ENCODE measurements around the gene B4GALNT1. TPM values are rescaled to one million over a fixed set of nuclear protein-coding genes. Genes with fewer than 3 reads are reported as not detected.

Gene B4GALNT1
- total RNA-seq, 4 donors from 2014 or later, result 0.18 to 0.56 (median 0.23) TPM

DNA sequence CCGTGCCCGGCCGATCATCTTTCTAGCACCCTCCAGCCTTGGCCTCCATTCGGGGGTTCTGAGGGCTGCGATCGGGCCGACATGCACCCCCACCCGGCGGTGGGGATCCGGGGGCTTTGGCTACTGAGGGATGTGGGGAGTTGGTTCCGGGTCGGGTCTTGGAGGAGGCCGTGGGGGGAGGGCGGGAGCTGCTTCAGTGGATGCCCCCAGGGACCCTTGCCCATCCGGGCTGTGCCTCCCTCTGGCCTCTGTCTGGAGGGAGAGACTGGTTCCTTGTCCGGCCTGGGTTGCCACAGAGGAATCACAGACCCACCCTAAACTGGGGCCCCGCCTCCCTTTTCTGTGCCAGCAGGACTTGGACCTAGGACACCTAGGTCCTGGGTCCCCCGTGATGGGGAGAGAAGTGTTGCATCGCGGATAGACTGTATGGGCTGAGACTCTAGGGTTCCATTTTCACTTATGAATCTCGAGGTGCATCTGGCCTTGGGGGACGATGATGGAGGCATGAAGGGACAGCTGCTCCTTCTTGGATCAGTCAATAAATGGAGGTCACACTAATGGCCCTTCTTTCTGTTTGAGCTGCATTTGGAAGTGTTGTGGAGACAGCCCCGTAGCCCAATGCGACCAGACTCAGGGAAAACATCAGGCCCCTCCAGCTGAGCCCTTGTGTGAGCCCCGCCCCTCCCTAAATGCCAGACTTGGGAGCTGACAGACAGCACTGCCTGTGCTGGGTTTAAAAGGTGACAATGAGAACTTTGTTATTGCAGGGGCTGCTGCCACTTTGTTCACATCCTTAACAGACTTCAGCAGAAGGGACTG, 27.8 kb downstream of the B4GALNT1 start:
- TF ChIP-seq, protein P1, sequence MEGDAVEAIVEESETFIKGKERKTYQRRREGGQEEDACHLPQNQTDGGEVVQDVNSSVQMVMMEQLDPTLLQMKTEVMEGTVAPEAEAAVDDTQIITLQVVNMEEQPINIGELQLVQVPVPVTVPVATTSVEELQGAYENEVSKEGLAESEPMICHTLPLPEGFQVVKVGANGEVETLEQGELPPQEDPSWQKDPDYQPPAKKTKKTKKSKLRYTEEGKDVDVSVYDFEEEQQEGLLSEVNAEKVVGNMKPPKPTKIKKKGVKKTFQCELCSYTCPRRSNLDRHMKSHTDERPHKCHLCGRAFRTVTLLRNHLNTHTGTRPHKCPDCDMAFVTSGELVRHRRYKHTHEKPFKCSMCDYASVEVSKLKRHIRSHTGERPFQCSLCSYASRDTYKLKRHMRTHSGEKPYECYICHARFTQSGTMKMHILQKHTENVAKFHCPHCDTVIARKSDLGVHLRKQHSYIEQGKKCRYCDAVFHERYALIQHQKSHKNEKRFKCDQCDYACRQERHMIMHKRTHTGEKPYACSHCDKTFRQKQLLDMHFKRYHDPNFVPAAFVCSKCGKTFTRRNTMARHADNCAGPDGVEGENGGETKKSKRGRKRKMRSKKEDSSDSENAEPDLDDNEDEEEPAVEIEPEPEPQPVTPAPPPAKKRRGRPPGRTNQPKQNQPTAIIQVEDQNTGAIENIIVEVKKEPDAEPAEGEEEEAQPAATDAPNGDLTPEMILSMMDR (IDR thresholded peaks at IDR 0.05), result no peak
- TF ChIP-seq POLR2A (IDR thresholded peaks at IDR 0.05), result no peak
- no peaks in the 10 kb centered on the region for H3K9me3 ChIP-seq
- H3K4me3 ChIP-seq, result peak overlapping the region; percentile 59 to 94 (median 66)
- H3K27ac ChIP-seq, result peak overlapping the region; percentile 87 to 99 (median 90)
- DNase-seq, result no peak
- intact Hi-C loops (cut with DNase I), result no loop called here
- peaks cover 4 to 34% (median 6%) of the 10 kb centered on the region in 3 donors for H3K36me3 ChIP-seq
- H3K4me1 ChIP-seq, result peaks cover 21 to 37% (median 21%) of the 10 kb centered on the region in 3 donors
- WGBS, 2 donors, result 0 to 20% methylated on average over 1 to 2 of the region's 25 CpGs
- peaks cover 0 to 11% (median 0%) of the 10 kb centered on the region in 4 donors for H3K27me3 ChIP-seq

DNA sequence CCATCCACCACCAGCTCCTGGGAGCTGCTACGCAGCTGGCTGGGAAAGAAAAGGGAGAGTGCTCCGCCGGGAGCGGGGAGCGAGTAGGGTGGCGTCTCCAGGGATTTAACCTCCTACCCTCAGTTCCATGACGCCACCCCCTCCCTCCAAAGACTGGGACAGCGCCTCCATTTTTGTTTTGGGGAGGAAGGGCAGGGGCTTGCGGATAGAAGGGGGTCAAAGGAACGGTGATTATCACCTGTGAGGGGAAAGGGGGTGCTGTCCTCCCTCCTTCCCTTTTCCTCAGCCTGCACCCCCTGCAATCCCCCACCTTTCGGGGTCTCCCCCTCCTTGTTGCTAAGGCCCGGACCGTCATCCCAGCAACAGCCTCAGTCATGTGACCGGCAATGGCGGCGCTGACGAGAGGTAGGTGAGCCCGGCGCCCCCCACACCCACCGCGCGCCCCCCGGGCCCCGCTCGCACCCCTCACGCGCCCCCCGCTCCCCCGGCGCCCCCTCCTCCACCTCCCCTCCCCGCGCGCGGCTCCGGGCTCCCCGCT, 28.5 kb downstream of the B4GALNT1 start, which contains the start of gene DTX3:
Gene DTX3, plus strand, starts transcription at position 371 of the 538 bp plus-strand sequence. CDS start 1,694 bp downstream, outside the sequence.
- TF ChIP-seq, protein P1 (IDR thresholded peaks at IDR 0.05), result no peak
- TF ChIP-seq POLR2A (IDR thresholded peaks at IDR 0.05), result no peak
- intact Hi-C loops (cut with DNase I), result no loop called here
- H3K36me3 ChIP-seq, result peaks cover 4 to 40% (median 9%) of the 10 kb centered on the region in 3 donors

DNA sequence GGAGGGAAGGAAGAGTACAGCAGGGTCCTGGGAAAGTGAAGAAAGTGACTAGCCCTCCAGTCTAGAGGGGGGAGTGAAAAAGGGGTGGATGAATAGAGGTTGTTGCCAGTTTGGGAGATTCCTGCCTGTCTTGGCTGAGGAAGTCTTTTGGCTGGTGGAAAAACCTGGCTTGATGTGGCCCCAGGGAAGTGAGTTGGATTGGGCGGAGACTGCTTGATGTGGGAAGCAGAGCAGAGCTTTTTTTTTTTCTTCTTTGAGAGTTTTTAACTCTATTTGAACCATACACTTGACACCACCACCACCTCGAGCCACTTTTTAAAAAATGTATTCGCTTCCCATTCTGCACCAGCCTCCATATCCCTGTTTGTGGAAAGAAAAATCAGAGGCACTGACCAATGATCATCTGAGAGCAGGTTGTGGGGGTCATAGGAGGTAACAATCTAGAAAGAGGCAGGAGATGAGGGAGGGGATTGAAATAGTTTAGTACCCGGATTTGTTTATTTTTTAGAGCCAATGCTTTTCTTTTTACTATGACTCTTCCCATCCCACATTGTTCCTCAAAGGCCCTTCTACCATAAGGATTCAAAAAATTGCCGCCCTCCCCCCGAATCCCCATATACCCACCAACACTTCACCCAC, 29.1 kb downstream of the B4GALNT1 start:
- H3K36me3 ChIP-seq, result peaks cover 4 to 46% (median 14%) of the 10 kb centered on the region in 3 donors
- H3K27ac ChIP-seq, result peak overlapping the region; percentile 87 to 99 (median 90)
- intact Hi-C loops (cut with DNase I), result no loop called here
- TF ChIP-seq POLR2A (IDR thresholded peaks at IDR 0.05), result no peak
- TF ChIP-seq, protein P1 (IDR thresholded peaks at IDR 0.05), result no peak
- H3K4me1 ChIP-seq, result peaks cover 21 to 34% (median 21%) of the 10 kb centered on the region in 3 donors
- H3K27me3 ChIP-seq, result peaks cover 0 to 7% (median 0%) of the 10 kb centered on the region in 4 donors
- no peaks in the 10 kb centered on the region for H3K9me3 ChIP-seq
- DNase-seq, result no peak
- WGBS, 2 donors, result 27 to 30% methylated on average over 4 to 6 of the region's 6 CpGs
- peak overlapping the region; percentile 59 to 94 (median 66) for H3K4me3 ChIP-seq

More for the DNA sequence above, 28.5 kb downstream of the B4GALNT1 start, which contains the start of gene DTX3:
- Histone ChIP-seq H3K27ac (peak within 1 kb of the TSS; percentile 87 to 99 (median 90)), H3K27me3 (peaks cover 0 to 7% (median 0%) of the 10 kb centered on the region in 4 donors), H3K4me1 (peaks cover 21 to 34% (median 21%) of the 10 kb centered on the region in 3 donors), H3K4me3 (peak within 1 kb of the TSS; percentile 59 to 94 (median 66)), H3K9me3 (no peaks in the 10 kb centered on the region)
- 2 to 3% methylated on average over 5 to 8 of the region's 36 CpGs for WGBS, 2 donors
- DNase-seq, result no peak

DNA sequence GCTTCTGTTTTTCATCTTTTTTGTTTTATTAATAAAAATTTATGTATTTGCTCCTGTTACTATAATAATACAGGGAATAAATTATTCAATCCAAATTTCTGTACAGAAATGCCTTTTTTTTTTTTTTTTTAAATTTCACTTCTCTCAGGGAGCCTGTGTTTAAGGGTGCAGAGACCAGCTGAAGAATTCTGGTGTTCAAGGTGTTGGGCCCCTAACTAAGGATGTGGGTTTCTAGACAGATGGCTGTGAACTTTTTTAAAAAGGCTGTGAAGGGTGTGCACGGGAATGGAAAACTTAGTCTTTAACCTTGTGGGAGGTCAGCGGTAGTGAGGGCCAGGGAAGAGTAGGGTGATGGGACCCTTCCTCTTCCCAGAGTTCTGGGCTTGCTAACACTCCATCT, 29.7 kb downstream of the B4GALNT1 start:
- Histone ChIP-seq H3K36me3 (peaks cover 4 to 52% (median 17%) of the 10 kb centered on the region in 3 donors), H3K4me1 (peaks cover 21 to 34% (median 21%) of the 10 kb centered on the region in 3 donors), H3K4me3 (no peak overlapping the region), H3K9me3 (no peaks in the 10 kb centered on the region), H3K27me3 (peaks cover 0 to 7% (median 0%) of the 10 kb centered on the region in 4 donors), H3K27ac (peak overlapping the region; percentile 87 to 99 (median 90))
- no peak for TF ChIP-seq POLR2A (IDR thresholded peaks at IDR 0.05)
- TF ChIP-seq, protein P1 (IDR thresholded peaks at IDR 0.05), result no peak
- 43 to 68% methylated on average over 2 of the region's 2 CpGs for WGBS, 2 donors
- intact Hi-C loops (cut with DNase I), result no loop called here
- DNase-seq, result no peak

Measured in esophagus squamous epithelium (tissue), 5 donors.